Right ventricle myocardium inferior (tissue), 1 donor: ENCODE data around the gene SOAT2. TPM values are rescaled to one million over a fixed set of nuclear protein-coding genes. Genes with fewer than 3 reads are reported as not detected.

Experiments
- ATAC-seq: fragments of 200-7000 bp; cut with Tn5 transposase; one replicate; pipeline ENCODE4 v1.9.1; 2020; ENCODE audit warnings: mild to moderate bottlenecking, moderate library complexity
- DNase-seq: peaks from one replicate; pipeline ENCODE4 v3.0.0; 2021; ENCODE audit errors: missing footprints
- intact Hi-C: fragments of 100-400 bp; cut with DNase I; formaldehyde crosslinking; loops from one replicate; pipeline ENCODE4 v1.11.0; 2022
- total RNA-seq: library from RNA; stranded (reverse); fragmentation: NEBNext Ultra II Directional; extraction: Animal tissue kit (Norgen Biotek cat#: 25700); gene quantifications from one replicate; pipeline ENCODE4 v1.2.1, GENCODE V29; 2021
- donor health status: DM: no; HTN: yes; CAD: no; lungs with severe emphysema.

SOAT2 gene
- total RNA-seq, 1 donor from 2014 or later = not detected

DNA sequence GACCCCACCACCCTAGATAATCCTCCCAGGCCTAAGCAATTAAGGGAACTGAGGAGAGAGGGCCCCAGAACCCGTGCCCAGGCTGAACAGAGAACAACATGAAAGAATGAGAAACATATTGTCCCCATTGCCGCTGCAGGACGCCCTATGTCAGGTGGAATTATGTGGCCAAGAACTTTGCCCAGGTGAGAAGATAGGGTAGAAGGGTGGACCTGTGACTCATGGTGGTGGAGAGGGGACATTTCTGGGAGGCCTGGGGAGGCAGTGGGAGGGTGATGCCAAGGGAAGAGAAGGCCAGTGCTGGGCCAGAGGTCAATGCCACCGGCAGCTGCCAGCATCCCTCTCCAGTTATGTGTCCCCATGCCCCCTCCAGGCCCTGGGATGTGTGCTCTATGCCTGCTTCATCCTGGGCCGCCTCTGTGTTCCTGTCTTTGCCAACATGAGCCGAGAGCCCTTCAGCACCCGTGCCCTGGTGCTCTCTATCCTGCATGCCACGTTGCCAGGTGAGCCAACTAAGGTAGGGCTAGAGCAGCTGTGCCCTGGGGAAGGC lies 15.5 kb downstream of the SOAT2 start:
- ATAC-seq (no peak), DNase-seq (no peak)
- intact Hi-C loops = no loop called here

DNA sequence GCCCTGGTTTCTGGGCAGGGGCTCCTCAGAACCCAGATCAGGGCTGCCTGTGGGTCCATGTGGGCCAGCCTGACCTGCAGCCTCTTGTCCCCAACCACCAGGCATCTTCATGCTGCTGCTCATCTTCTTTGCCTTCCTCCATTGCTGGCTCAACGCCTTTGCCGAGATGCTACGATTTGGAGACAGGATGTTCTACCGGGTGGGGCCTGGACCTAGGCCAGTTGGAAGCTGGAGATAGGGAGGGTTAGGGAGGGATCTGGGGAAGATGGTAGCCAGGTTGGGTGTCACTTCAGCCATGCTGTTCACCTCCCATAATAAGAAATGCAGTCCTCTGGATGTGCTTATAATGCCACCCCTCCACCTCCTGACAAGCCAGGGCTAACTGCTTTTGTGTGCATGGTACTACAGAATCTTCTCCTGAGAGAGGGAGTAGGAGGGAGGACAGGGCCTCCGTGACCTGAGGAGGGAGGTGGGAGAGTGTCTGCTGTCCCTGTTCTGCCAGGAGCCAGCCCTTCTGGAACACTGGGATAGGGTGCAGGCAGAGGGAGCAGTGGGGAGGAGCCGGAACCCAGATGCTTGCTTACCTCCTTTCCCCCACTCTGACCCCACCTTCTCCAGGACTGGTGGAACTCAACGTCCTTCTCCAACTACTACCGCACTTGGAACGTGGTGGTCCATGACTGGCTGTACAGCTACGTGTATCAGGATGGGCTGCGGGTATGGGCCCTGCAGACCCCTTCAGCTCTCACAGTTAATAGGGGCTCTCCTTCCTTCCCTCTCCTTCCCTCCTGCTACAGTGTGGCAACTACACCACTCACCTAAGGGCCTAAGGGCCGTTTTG lies 17.6 kb downstream of the SOAT2 start:
- intact Hi-C loops = no loop called here
- DNase-seq (no peak), ATAC-seq (no peak)

DNA sequence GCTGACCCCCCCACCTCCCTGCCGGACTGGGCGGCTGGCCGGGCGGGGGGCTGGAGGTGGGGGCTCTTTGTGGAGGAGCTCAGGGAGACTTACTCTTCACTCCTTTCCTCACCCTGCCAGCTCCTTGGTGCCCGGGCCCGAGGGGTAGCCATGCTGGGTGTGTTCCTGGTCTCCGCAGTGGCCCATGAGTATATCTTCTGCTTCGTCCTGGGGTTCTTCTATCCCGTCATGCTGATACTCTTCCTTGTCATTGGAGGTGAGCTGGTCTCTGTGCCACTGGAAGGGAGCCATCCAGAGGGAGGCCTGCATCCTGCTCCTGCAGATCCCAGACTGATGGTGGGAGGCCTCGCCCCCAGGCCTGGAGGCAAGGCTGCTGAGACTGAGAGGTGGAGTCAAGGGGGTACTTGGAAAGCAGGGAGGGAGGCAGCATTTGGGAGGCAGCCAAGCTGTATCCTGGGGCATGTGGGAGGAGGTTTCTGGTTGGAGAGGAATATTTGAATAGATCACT lies 19.7 kb downstream of the SOAT2 start:
- DNase-seq = no peak
- intact Hi-C loops = no loop called here
- no peak for ATAC-seq

DNA sequence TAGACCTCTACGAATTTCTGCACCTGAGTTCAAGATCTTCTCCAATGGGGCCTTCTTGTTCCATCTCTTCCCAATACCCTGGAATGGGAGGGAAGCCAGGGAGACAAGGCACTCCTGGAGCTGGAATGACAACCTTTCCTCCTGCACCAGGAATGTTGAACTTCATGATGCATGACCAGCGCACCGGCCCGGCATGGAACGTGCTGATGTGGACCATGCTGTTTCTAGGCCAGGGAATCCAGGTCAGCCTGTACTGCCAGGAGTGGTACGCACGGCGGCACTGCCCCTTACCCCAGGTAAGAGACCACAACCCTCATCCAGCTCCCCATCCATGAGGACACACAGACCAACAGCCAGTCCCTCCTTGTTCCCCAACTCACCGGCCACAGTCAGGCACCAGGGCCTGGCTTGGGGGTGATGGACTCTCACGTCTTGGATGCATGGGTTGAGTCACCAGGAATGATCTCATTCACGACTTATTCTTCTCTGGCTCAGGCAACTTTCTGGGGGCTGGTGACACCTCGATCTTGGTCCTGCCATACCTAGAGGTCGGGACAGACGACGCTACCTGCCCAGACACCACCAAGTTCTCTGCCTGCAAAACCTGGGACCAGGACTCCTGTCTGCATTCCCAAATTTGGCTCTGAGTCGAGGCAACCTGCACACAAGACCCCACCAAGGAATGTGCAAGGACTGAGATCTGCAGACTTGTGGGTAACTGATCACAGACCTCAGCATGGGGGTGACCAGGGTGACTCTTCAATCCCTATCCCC lies 20.5 kb downstream of the SOAT2 start:
- intact Hi-C loops = no loop called here
- ATAC-seq = no peak

DNA sequence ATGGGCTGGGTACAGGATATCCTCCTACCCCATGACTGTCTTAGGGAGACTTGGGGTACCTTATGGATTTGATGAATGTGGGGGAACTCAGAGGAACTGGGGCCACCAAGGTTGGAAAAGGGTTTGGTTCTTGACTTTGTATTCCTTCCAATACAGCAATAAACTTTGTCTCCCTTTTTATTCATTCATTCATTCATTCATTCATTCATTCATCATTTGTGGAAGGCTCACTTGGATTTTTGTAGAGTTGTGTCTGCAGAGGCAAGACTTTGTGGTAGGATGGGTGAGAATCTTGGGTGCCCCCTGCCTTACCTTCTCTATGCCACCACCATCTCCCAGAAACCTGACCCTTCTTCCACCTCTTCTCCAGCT lies 21.1 kb downstream of the SOAT2 start:
- ATAC-seq = no peak
- intact Hi-C loops = no loop called here
- no peak for DNase-seq

More for the DNA sequence above, 20.5 kb downstream of the SOAT2 start:
- no peak for DNase-seq

DNA sequence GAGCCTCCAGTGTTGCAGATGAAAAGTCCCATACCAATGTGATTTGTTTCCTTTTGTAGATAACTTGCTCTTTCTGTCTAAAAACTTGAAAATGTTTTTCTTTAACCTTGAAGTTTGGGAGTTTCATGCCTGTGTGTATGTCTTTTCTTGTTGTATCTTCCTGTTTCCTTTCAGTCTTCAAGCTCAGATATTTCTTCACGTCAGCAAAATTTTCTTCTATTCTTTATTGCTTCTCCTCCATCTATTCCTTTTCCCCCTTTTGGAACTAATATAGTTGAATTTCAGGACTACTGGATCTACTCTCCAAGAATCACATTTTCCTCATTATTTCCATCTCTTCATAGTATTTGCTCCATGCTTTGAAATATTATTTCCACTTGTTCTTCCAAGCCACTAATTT lies 23.9 kb downstream of the SOAT2 start:
- ATAC-seq (no peak), DNase-seq (no peak)
- intact Hi-C loops = no loop called here

DNA sequence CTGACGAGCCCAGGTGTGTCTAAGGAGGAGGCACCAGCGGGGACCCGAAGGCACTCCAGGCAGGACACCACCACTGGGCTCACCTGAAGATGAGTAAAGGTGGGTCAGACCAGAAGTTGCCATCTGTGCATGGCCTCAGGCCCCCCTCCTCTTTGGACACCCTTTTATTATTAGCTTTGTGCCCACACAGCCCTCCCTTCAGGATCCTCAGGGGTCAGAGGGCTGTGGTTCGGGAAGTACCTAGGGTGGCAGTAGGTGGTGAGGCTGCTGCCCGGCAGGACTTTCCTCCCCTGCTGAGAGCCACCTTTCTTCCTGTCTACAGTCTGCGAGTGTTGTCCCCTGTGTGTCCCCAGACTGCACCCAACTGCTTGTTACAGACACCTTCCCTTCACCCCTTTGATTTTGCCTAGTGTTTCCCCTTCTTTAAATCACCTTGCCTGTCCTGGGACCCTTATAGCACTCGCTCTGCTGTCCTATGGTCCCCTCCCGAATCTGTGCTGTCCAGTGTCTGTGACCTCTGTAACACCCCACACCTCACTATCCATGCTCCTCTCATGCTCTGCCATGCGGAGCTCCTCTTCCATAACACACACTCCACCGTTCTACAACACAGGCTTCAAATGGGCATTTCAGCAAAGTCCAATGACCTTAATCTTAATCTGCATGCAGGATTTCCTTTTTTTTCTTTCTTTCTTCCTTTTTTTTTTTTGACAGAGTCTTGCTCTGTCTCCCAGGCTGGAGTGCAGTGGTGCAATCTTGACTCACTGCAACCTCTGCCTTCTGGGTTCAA lies 25.7 kb downstream of the SOAT2 start:
- ATAC-seq (no peak), DNase-seq (no peak)
- intact Hi-C loops = no loop called here

DNA sequence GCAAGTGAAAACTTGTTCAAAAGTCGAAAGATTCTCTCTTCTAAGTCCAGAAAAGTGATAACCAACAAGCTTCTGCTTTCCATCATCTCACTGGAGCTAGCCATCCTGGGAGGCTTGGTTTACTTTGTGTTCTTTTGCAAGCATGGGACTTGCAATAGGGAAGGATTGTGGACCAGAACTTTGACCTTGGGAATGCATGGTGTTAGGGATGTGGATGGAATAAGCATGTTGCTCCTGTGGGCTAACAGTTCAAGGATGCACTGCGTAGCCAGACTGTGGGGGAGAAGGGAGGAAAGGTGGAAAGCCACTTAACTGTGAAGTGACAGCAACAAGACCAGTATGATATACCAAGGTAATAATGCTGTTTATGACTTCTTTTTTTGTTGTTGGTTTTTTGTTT lies 28.6 kb downstream of the SOAT2 start:
- intact Hi-C loops = no loop called here
- ATAC-seq (no peak), DNase-seq (no peak)

DNA sequence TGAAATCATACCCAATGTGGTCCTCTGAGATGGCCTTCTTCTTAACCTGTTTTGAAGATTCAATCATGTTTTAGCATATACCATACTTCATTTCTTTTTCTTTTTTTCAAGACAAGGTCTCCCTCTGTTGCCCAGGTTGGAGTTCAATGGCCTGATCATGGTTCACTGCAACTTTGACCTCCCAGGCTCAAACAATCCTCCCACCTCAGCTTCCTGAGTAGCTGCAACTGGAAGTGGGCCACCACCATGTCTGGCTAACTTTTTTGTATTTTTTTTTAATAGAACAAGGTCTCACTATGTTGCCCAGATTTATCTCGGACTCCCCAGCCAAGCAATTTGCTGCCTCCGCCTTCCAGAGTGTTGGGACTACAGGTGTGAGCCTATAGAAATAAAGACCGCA lies 30.4 kb downstream of the SOAT2 start:
- intact Hi-C loops = no loop called here
- DNase-seq = no peak
- ATAC-seq = no peak

DNA sequence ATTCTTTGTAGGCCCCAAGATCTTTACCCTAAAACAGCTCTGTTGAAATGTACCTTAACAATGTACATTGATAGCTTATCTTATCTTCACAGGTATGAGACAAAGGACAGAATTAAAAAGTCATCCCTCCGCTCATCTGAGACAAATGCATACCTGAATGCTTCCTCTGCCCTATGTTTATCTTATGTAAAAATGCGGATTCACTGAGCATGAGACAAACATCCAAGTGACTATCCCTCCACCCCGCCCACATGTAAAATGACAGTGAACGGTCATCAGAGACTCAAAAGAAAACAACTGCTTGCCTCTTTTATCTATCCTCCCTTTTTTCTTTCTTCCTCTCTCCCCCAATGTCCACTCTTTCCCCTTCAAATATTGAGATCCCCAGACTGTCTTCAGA lies 40.1 kb downstream of the SOAT2 start:
- no peak for ATAC-seq
- no peak for DNase-seq
- intact Hi-C loops = no loop called here

DNA sequence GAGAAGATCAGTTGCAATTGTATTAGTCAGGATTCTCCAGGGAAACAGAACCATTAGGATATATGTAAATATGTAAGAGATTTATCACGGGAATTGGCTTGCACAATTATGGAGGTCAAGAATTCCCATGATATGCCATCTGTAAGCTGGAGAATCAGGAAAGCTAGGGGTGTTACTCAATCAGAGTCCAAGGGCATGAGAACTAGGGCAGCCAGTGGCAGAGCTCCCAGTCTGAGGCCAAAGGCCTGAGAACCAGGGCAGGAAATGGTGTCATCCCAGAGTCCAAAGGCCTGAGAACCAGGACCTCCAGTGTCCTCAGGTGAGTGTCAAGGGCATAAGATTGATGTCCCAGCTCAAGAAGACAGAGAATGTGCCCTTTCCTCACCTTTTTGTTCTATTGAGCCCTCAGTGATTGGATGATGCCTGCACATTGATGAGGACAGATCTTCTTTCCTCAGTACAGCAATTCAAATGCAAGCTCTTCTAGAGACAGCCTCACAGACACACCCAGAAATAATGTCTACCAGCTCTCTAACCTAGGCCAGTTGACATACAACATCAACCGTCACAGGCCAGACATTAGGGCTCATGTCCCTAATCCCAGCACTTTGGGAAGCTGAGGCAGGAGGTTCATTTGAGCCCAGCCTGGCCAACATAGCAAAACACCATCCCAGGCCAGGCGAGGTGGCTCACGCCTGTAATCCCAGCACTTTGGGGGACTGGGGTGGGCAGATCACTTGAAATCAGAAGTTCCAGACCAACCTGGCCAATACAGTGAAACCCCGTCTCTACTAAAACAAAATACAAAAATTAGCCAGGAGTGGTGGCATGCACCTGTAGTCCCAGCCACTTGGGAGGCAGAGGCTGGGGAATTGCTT lies 42.3 kb downstream of the SOAT2 start:
- DNase-seq (no peak), ATAC-seq (no peak)
- intact Hi-C loops = no loop called here

DNA sequence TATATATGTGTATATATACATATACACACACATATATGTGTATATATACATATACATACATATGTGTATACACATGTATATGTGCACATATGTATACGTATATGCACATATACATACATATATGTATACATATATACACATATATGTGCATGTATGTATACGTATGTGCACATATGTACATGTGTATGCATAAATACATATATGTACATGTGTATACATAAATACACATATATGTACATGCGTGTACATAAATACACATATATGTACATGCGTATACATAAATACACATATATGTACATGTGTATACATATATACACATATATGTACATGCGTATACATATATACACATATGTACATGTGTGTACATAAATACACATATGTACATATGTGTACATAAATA lies 43.9 kb downstream of the SOAT2 start:
- DNase-seq (no peak), ATAC-seq (no peak)
- intact Hi-C loops = no loop called here

DNA sequence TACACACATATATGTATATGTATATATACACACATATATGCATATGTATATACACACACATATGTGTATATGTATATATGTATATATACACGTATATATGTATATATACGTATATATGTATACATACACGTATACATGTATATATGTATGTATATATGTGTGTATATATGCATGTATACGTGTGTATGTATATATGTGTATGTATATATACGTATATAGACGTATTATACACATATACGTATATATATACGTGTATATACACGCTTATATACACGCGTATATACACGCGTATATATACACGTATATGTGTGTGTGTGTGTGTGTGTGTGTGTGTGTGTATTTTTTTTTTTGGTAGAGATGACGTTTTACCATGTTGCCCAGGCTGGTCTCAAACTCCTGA lies 44.4 kb downstream of the SOAT2 start:
- ATAC-seq (no peak), DNase-seq (no peak)
- intact Hi-C loops = no loop called here

DNA sequence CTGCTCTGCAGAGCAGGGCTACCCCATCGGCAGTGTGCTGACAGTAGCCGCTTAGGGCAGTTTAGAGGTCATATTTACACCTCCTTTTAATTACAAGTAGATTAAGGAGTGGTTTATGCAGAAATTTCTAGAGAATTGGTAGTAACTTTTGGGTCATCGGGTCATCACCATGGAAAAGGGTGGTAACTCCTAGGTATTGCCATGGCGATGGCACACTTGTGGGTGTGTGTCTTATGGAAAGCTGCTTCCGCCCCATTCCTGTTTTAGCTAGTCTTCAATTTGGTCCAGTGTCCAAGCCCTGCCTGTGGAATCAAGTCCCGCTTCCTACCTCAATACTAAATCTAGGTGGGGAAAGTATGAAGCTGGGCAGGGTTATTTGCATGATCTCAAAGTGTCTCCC lies 47.8 kb downstream of the SOAT2 start:
- ATAC-seq = no peak
- intact Hi-C loops = no loop called here
- DNase-seq = no peak

DNA sequence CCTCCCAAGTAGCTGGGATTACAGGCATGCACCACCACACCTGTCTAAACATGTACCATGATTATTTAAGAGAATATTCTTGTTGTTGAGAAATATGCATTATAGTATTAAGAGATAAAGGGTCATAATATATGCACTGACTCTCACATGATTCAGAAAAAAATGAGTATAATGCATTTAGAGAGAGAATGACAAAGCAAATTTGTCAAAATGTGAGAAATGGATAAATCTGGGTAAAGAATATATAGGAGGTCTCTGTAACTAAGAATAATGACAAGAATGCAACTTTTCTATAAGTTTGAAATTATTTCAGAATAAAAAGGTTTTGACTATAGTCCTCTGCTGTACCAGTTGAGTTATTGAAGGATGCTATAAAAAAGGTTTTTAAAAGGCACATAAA lies 49.1 kb downstream of the SOAT2 start:
- intact Hi-C loops = no loop called here

DNA sequence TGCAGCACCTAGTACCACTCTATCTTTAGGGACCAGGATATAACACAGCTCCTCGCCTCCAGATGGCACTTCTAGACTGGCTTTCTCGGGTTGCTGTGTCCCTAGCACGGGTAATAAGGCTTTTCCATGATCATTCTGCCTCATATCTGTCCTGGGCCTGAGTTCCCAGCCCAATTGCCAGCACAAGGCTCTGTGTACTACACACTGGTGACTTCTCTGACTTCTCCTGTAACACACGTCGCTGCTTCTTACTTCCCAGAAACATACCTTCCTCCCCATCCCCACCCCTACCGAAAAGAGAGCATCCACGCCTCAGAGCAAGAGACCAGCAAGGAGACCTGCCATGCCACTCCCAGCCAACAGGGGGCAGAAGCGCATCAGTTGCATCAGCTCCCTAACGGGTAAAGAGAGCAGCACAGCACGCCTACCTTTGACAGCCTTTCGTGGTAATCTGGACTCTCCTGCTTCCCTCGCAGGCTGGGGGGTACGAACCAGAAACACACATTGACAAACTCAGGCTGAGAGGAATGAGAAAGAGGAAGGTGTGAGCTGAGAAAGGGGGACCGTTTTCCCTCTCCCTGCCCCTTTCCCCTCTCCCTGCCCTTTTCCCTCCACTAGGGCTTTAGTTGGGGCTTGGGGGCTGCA lies 56.0 kb downstream of the SOAT2 start:
- ATAC-seq (peak; percentile 75), DNase-seq (peak; percentile 89)
- intact Hi-C loops = loop anchor here (2.0 kb wide), 1 partner anchor 37 kb away; no protein-coding TSS in a partner anchor

More for the DNA sequence above, 49.1 kb downstream of the SOAT2 start:
- ATAC-seq (no peak), DNase-seq (no peak)

DNA sequence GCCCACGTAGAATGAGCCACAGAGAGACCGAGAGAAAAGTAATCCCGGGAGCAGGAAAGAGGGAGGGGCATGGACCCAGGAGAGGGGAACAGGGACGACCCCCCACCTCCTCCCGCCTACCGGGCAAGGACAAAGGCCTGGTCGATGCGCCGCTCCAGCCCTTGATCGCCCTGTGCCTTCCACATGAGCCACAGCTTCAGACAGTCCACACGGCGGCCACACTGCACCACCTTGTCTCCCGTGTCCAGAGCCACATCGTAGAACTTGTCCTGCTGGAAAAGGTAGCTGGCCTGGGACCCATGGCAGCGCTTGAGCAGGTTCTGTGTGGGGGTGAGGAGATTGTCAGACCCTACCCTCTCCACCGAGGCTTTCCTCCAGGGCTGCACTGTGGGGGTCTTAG lies 56.7 kb downstream of the SOAT2 start:
- DNase-seq (no peak), ATAC-seq (no peak)
- intact Hi-C loops = loop anchor here (2.0 kb wide), 2 partner anchors 37 to 129 kb away; no protein-coding TSS in a partner anchor
